T1000 (cell line): ENCODE data around the gene SMARCAD1.

ENCODE experiments used
- DNase-seq: peaks from one replicate; lab custom pipeline; 2025; ENCODE audit warnings: mixed read lengths; lab: John Stamatoyannopoulos, UW

SMARCAD1 gene

GRCh38 chr4:94207469-94208224, at the start of gene SMARCAD1:
Gene SMARCAD1 (plus strand): TSS chr4:94207865. CDS start chr4:94208395, 530 bp downstream.
- DNase-seq: peak; percentile 66

GRCh38 chr4:94158883-94159282, 48.8 kb upstream of the SMARCAD1 start:
- no peak for DNase-seq

- no peak for DNase-seq
These were observed 47.9 kb upstream of the SMARCAD1 start for GRCh38 chr4:94159790-94160189.

GRCh38 chr4:94160774-94161173, 46.9 kb upstream of the SMARCAD1 start:
- no peak for DNase-seq

GRCh38 chr4:94165256-94165655, 42.4 kb upstream of the SMARCAD1 start:
- DNase-seq: no peak

- DNase-seq: no peak
These were observed 39.3 kb upstream of the SMARCAD1 start for GRCh38 chr4:94168321-94168720.

GRCh38 chr4:94169803-94170372, 37.8 kb upstream of the SMARCAD1 start:
- no peak for DNase-seq

- no peak for DNase-seq
These were observed 36.0 kb upstream of the SMARCAD1 start for GRCh38 chr4:94171616-94172015.

GRCh38 chr4:94175553-94176261, 32.0 kb upstream of the SMARCAD1 start:
- no peak for DNase-seq

GRCh38 chr4:94177822-94178221, 29.8 kb upstream of the SMARCAD1 start:
- no peak for DNase-seq

GRCh38 chr4:94181815-94182214, 25.9 kb upstream of the SMARCAD1 start:
- no peak for DNase-seq

- DNase-seq: no peak
These were observed 4.9 kb upstream of the SMARCAD1 start for GRCh38 chr4:94202769-94203168.

GRCh38 chr4:94208266-94208665, 601 bp downstream of the SMARCAD1 start:
- DNase-seq: no peak

- no peak for DNase-seq
These were observed 1.3 kb downstream of the SMARCAD1 start for GRCh38 chr4:94208918-94209317.

GRCh38 chr4:94211861-94212260, 4.2 kb downstream of the SMARCAD1 start:
- no peak for DNase-seq

GRCh38 chr4:94214703-94215319, 7.1 kb downstream of the SMARCAD1 start:
- no peak for DNase-seq

- DNase-seq: no peak
These were observed 8.7 kb downstream of the SMARCAD1 start for GRCh38 chr4:94216394-94216793.

GRCh38 chr4:94219402-94219801, 11.7 kb downstream of the SMARCAD1 start:
- DNase-seq: no peak

GRCh38 chr4:94221916-94222315, 14.3 kb downstream of the SMARCAD1 start:
- no peak for DNase-seq

- DNase-seq: no peak
These were observed 17.8 kb downstream of the SMARCAD1 start for GRCh38 chr4:94225449-94225848.

- no peak for DNase-seq
These were observed 19.1 kb downstream of the SMARCAD1 start for GRCh38 chr4:94226763-94227162.

- DNase-seq: no peak
These were observed 21.0 kb downstream of the SMARCAD1 start for GRCh38 chr4:94228493-94229216.
